Measurements from ENCODE around the gene EPB41L1.
A peak's percentile ranks its signal among the peaks of the same experiment; 100 is the strongest.

Gene EPB41L1

DNA sequence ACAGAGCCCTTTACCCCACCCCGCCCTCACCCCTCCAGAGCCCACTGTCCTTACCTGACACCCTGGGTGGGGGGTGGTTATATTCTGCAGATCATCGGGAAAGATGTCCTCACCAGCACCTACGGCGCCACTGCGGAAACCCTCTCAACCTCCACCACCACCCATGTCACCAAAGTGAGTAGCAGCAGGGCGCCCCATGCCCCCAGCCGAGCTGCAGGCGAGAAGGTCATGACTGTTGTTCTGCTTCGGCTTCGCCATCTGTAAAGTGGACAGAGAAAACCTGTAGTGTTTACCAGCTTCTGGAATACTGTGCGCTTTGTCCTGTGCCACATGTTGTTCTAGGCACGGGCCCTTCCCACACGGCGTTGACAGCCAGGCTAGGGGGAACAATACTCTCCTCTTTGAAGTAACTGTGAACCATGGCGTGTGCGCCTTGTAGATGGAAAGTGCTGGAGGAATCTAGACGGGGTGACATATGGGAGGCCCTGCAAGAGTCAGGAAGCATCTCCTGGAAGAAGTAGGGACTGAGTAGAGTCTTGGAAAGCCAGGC is 65.2 kb downstream of the EPB41L1 start:
- DNase-seq (ENCODE audit: low read depth in 2 of 2): no peak

DNA sequence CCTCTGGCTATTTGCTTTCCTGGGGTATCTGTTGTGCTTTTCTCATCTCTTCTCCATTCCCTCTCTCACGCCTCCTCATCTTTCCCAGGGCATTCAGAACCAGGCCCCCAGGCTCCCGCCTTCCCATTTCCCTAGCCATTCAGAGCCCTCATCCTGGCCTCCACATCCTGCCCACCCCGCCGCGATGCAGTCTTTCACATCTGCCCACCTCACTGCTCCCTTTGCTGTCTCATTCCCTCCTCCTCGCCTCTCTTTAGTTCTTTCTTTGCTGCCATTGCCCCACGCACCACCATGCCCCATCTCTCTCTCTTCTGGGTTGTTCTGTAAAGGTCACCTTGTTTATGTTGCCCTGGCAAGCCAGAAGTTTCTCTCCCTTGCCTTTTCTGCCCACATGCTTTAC is 71.1 kb downstream of the EPB41L1 start:
- DNase-seq (ENCODE audit: low read depth in 2 of 2): no peak

DNA sequence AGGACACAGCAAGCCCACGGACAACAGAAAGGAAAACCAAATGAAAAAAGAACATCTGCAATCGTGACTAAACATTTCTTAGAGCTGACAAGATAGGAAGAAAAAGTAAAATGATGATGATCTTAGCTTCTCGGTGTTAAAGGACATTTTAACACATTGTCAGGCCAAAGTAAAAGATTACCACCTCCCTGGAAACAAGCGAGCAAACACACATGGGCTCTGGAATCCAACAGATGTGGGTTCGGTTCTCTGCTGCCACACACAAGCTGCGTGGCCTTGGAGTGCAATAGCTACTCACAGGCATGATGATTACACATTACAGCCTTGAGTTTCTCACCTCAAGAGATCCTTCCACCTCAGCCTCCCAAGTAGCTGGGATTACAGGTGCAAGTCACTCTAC is 74.2 kb downstream of the EPB41L1 start:
- no peak for DNase-seq (ENCODE audit: low read depth in 2 of 2)

DNA sequence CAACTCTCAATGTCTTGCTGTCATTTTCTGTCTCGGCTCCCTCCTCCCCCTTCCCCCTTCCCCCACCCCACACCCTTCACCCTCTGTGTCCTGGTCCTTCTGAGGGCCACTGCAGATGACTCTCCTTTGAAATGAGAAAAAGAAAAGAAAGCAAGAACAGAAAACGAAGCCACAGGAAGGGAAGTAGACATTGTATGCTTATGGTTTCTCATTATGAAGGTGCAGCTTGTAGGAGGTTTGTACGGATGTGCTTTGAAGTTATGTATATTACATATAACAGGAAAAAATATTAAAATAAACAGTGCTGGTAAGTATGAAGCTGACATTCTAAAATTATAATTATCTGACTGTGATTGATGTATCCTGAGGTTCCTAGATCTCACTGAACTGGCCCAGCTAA is 75.5 kb downstream of the EPB41L1 start:
- no peak for DNase-seq (ENCODE audit: low read depth in 2 of 2)

DNA sequence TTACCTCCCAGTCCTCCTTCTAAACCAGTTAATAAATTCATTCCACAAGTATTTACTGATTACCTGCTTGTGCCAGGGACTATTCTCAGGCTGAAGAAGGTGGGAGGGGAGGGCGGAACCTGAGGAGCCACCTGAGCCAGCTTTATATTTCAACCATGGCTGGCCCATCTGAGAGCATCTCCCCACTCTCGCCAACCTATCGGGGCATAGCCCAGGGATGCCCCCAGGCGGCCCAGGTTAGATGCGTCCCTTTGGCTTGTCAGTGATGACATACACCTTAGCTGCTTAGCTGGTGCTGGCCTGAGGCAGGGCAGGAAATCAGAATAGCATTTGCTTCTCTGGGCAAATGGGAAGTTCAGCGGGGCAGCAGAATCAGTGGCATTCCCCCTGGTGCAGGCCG is 76.8 kb downstream of the EPB41L1 start:
- no peak for DNase-seq (ENCODE audit: low read depth in 2 of 2)

DNA sequence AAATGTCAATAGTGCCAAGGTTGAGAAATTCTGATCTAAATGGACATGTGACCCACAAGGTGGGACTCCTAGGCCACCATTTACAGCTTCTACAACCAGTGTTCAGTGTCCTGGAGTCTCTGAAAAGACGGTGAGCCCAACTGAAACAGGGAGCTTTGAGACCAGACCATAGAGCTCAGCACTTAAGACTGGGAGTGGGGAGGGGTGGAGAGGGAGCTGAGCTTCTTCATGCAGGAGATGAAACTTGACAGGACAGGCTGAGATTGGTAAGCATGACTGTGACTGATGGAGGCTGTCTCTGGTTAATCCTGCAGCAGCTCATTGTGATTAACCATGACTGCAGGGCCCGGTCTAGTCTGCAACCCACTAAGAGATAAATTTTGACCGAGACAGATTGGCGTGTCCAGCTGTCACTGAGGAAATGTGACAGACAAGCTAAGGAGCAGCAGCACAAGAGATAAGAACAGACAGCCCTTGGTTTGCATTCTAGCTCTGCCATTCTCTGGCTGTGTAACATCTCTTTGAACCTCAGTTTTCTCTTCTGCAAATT is 80.3 kb downstream of the EPB41L1 start:
- DNase-seq (ENCODE audit: low read depth in 2 of 2): no peak

DNA sequence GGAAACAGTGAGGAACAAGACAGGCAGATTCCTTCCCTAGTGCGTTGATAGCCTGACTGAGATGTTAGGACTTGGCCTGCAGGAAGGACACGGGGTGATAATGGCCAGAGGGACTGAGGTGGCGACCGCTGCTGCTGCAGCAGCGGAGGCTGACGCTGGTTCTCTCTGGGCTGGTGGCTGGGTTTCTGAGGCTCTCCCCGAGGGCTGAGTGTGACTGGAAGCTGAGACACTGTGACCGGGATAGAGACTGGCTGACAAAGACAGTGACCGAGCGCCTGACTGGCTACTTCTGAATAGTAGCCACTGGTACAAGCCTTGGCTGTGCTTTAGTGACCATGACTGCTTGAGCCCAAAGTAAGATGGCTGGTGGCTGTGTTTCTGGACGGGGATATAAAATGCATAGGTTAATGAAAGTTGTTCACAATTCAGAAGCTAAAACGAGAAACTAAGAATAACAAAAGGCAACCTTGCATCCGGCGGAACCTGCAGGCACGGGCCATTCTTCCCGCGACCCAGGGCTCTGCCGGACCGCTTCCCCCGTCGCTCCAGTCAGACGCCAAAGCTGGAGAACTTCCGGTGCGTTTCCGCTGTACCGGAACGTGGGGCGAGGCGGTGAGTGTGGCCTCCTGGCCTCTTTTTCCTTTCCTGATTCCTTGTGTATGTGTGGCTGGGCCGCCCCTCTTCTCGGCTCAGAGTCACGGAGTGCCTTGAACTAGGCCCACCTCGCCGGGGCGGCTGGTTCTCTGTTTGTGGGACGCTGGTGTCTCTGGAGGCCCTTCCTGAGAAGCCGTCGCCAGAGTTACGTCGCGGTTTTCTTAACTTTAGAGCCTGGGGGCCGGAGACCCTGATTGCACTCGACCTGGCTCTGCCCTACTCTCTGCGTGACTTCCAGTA is 81.6 kb downstream of the EPB41L1 start, which contains the start of gene AAR2:
TSS of gene AAR2 (plus strand) at position 587 of the 894 bp plus-strand sequence. CDS start 3,391 bp downstream, outside the sequence.
- peak; percentile 68 to 76 for DNase-seq (ENCODE audit: low read depth in 2 of 2)

DNA sequence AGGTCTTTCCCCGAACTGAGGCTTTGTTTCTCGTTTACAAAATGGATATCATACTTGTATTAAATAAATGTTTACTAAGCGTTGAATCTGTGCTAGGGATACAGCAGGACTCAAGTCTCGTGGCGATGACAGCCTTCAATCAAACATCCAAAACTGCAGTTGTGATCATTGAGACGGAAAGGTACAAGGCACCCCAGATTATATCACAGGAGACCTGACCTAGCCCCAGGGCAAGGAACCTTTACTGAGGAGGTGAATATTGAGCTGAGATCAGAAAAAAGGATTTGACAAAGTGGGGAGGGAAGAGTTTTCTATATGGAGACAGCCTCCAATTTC is 82.2 kb downstream of the EPB41L1 start:
- no peak for DNase-seq (ENCODE audit: low read depth in 2 of 2)

DNA sequence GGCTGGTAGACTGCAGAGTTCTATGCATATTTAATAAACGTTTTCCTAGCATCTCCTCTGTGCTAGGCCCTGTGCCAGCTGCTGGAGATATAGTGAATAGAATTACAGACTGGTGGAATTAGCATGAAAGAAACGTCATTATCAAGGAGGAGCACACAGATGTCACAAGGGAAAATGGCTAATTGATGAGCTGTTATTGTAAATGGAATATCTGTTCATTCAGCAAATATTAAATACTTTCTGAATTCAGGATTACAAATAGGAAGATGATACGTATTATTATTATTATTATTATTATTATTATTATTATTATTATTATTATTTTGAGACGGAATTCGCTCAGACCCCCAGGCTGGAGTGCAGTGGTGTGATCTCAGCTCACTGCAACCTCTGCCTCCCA is 82.9 kb downstream of the EPB41L1 start:
- no peak for DNase-seq (ENCODE audit: low read depth in 2 of 2)

DNA sequence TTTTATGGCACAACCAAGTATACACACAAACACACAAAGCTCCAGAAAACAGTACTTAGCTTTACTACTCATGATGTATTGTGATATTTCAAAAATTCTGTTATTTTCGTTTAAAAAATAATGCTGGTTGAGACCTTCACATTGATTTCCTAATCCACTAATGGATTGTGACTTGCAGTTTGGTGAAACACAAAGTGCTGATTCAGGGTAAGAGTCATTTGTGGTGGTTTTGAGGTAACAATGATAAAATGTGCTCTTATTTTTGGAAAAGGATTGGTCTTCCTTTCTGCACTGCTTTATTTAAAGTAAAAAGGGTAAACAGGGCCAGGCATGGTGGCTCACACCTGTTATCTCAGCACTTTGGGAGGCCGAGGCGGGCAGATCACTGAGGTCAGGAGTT is 83.6 kb downstream of the EPB41L1 start:
- DNase-seq (ENCODE audit: low read depth in 2 of 2): no peak

DNA sequence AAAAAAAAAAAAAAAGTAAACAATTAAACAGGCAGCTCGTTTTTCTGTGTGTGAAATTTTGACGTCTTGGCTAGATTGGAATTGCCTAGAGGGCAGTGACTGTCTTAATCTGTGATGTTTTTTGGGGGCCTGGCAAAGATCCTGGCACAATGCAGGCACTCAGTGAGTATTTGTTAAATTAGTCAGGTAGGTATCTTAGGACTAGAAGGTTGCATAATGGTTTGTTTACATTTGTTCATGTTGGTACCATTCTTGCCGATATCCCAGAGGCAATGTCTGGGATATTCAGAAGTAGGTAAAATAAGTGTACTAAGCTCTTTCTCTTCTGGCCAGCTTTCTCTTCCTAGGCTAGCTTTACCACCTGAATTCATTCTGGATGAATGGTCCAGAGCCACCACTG is 84.2 kb downstream of the EPB41L1 start:
- no peak for DNase-seq (ENCODE audit: low read depth in 2 of 2)

DNA sequence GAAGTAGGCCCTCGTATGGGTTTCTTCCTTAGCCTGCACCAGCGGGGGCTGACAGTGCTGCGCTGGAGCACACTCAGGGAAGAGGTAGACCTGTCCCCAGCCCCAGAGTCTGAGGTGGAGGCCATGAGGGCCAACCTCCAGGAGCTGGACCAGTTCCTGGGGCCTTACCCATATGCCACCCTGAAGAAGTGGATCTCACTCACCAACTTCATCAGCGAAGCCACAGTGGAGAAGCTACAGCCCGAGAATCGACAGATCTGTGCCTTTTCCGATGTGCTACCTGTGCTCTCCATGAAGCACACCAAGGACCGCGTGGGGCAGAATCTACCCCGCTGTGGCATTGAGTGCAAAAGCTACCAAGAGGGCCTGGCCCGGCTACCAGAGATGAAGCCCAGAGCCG is 85.5 kb downstream of the EPB41L1 start:
- DNase-seq (ENCODE audit: low read depth in 2 of 2): no peak

DNA sequence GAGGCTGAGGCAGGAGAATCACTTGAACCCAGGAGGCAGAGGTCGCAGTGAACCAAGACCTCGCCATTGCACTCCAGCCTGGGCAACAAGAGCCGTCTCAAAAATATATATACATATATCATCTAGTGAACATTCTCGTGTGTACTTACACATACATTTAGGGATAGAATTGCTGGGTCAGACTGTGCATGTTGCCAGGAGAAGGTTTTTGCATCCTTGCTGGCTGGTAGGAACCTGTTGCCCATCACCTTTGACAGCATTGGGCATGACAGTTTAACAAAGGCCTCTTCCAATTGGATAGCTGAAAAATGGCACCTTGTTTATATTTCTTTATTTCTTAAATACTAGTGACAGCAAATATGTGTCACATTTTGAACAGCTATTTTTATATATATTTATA is 87.1 kb downstream of the EPB41L1 start:
- no peak for DNase-seq (ENCODE audit: low read depth in 2 of 2)

DNA sequence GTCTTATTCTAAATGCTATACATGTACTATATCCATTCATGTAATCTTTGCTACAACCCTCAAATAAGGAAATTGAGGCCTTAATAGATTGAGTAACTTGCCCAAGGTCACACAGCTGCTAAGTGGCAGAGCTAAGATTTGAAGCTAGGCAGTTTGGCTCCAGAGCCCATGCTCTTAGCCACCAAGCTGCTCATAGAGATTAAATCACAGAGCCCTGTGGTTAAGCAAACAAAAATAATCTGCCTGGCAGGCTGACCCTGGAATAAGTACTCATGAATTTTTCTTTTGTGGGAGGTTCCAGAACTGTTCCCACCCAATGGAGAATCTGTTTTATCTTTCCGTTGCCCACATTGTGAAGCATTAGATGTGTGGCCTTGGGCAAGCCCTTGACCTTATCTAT is 89.2 kb downstream of the EPB41L1 start:
- no peak for DNase-seq (ENCODE audit: low read depth in 2 of 2)

DNA sequence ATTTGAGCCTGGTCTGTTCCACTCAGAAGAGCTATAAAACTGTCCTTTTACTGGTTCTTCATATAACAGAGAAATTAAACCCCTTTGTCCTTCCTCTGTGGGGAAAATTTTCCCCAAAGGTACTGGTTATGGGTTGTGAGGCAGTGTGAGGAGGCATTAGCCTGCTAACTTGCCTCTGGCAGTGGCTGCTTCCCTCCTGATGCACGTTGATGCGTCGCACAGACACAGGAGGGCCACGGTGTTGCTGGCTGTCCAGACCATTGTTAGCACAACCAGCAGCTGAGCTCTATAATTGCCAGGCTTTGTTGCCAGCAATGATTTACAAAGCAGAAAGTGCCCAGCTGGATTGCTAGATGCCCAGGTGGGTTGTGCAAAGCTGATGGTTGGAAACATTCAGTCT is 91.9 kb downstream of the EPB41L1 start:
- DNase-seq (ENCODE audit: low read depth in 2 of 2): no peak

DNA sequence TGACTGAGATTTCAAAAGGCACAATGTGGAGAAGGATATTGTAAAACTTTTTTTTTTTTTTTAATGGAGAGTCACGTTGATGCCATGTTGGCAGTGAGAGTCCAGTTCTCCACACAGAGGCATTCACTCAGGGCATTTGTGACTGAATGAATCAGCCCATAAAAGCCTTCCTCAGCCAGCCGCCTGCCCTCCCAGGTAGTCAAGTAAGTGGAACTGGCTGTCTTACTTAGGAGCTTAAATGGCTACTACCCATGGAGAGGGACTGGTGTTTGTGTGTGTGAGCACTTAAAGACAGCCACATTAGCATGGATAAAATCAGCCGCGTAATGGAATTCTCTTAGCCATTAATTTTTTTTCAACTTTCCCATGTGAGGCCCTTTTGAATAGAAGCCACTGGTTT is 94.3 kb downstream of the EPB41L1 start:
- DNase-seq (ENCODE audit: low read depth in 2 of 2): no peak

DNA sequence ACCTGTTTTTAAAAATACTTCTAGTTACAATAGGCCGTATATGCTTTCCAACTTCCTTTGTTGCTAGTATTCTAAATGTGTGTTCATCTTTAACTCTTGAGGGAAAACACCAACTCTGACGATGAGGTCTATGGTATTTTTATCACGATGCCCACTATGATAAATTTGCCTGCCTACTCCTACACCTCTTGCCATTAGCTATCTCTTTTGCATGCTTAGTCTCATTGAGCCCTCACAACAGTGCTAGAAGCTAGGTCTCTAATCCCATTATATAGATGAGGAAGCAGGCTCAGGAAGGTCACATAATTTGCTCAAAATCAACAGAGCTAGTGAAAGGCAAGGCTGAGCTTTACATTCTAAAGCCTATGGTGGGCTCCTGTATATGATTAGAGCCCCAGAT is 94.9 kb downstream of the EPB41L1 start:
- DNase-seq (ENCODE audit: low read depth in 2 of 2): no peak

DNA sequence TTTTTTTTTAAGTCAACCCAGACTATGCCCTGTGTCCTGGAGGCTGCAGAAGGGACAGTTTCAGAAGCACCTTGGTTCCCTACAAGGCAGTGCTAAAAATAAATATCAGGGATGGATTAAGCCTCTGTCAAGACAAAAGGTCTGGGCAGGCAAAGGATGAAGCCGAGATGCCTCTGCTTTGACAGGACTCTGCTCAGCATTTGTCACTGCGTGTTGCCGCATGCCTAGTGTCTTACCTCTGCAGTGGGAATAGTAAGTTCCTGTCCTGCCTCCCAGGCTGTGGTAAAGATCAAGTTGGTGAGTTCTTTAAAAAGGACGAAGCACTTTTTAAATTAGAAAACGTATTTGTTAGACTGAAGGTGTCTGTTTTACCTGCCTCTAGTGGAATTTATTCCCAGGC is 96.9 kb downstream of the EPB41L1 start:
- DNase-seq (ENCODE audit: low read depth in 2 of 2): no peak

DNA sequence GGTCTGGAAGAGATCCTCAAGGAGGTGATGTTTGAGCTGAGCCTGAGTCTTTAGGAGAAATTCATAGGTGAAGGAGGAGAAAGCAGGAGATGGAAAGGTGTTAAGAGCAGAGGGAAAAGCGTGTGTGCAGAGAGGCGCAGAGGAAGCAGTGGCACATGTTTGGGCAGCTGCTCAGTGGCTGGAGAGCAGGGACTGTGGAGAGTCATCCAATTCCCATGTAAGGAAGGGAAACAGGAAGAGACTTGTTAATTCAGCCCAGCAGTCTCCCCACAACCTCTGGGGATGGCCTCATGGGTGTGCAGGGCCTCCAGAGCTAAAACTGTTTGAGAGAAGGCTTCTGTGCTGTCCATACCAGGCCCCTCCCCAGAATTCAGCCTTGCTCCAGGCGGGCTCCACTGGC is 98.0 kb downstream of the EPB41L1 start:
- DNase-seq (ENCODE audit: low read depth in 2 of 2): no peak

DNA sequence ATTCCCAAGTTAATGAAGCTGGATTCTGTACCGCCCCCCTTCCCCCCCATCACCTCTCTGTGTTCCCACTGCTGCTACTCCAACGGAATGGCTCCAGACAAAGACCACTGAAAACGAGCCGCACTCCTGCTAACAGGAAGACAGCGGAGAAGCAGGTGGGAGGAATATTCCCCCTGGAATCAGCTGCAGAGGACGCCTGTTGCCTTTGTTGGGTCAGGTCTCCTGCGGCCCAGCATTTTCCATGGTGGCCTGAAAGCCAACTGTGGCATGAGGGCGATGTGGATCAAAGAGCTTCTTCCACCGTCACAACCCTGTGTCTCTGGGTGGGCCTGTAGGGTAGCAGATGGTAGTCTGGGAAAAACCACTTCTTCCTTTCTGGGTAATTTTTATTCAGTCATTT is 98.5 kb downstream of the EPB41L1 start:
- DNase-seq (ENCODE audit: low read depth in 2 of 2): no peak

DNA sequence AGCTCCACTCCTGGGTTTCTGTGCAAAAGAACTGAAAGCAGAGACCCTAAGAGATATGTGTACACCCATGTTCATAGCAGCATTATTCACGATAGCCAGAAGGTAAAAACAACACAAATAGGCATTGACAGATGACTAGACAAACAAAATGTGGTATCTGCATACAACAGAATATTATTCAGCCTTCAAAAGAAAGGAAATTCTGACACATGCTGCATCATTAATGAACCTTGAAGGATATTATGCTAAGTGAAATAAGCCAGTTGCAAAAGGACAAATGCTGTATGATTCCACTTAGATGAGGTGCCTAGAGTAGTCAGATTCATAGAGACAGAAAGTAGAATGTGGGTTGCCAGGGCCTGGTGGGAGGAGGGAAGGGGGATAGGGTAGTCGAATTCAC is 99.5 kb downstream of the EPB41L1 start:
- no peak for DNase-seq (ENCODE audit: low read depth in 2 of 2)

DNA sequence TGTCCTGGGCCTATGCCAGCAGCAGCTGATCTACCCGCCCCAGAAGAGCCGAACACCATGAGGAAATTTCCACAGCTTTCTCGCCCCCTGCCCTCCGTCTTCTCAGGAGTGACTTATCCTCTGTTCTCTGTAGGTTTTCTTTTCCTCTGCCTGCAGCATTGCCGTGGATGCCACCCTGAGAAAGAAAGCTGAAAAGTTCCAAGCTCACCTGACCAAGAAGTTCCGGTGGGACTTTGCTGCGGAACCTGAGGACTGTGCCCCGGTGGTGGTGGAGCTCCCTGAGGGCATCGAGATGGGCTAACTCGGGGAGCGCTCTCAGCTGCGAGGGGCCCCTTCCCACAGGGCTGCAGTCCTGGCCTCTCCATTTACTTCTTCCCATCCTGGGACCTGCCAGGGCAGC is 100.9 kb downstream of the EPB41L1 start:
- no peak for DNase-seq (ENCODE audit: low read depth in 2 of 2)
